Measurements from ENCODE around the gene RSL1D1.
A peak's percentile ranks its signal among the peaks of the same experiment; 100 is the strongest.
"Not testable (repeated sequence)": the region's sequence is repeated elsewhere in the genome, so short reads cannot be mapped to it uniquely, and the experiment has no call there.

RSL1D1 gene

DNA sequence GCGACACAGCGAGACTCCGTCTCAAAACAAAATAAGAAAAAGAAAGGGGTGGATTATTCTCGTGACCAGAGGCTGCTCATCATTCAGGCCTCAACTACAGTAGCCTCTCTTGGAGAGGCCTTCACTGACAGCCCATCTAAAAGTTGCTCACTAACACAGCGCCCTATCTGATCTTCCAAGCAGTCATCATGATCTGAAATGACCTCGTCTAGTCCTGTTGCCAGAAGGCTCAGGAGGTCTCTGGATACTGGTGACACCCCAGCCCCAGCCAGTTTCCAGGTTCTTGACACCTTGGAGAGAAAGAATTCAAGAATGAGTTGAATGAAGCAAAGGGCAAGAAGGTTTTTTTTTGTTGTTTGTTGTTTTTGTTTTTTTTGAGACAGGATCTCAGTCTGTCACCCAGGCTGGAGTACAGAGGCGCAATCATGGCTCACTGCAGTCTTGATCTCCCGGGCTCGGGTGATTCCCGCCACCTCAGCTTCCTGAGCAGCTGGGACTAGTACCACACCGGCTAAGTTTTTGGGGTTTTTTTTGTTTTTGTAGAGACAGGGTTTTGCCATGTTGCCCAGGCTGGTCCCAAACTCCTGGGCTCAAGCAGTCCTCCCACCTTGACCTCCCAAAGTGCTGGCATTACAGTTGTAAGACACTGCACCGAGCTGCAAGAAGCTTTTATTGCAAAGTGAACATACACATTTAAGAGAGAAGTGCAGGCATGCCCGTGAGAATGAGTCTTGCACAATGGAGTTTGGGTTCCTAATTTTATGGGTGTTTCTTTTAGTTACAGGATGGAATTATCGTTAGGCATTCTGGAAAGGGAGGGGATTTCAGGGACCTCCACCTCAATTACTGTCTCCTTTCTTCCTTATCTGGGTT lies 51.6 kb downstream of the RSL1D1 start:
- DNase-seq (ENCODE audit: insufficient read length, low spot score) (no peak), FAIRE-seq (no peak)

DNA sequence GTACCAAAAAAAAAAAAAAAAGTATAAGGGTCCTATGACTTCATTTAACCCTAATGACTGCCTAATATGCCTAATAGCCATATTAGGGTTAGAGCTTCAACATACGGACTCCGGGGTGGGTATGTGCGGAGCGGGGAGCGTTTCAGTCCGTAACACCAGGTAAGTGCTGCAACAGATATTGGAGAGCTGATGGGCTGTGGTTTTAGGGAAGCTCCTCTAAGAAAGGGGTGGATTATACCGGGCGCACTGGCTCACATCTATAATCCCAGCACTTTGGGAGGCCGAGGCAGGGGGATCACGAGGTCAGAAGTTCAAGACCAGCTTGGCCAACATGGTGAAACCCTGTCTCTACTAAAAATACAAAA lies 52.3 kb downstream of the RSL1D1 start:
- DNase-seq (ENCODE audit: insufficient read length, low spot score), result no peak
- no peak for FAIRE-seq

DNA sequence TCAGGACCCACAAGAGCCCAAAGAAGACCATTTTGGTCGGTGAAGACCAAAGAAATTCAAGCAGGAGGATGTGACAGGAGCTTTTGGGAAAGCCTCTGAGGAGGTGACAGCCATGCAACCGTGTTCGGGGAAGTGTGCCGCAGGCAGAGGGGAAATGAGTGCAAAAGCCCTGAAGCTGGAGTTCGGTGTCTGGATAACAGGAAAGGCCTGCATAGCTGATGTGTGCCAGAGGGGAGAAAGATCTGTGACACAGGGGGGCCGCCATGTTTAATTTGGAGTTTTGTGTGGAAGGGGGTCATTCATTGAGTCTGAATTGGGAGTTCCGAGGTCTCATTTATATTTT lies 53.4 kb downstream of the RSL1D1 start:
- DNase-seq (ENCODE audit: insufficient read length, low spot score), result no peak
- FAIRE-seq, result no peak

DNA sequence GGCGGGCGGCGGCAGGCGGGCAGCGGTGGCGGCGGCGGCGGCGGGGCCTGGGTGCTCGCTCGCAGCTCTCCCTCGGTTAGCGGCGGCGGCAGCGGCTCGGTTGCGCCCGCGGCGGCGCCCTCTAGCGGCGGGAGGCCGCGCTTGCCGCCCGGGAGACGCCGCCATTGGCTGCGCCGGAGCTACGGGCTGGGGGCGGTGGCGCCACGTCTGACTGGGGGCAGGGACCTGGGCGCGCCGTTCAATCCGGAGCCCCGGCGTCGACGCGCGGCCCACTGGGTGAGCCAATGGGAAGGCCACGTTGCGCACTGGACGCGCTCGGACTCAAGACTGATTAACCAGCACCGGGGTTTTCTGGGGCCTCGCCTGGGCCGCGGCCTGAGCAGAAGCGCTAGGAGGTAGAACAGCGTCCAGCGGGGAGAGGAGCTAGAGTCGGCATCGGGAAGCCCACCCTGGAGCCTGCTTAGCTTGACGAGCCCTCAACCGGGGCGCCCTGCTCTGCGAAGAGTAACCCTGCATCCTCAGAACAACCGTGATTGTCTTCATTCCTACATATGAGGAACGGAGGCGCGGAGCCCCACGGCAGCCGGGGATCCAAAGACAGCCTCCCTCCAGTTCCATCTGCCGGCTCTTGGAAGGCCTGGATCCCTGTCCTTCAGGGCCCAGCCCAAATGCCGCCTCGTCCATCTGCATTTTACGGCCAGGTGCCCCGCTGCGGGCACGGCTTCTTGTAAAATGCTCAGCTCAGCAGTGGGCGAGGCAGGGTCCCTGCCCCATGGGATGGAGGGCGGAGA lies 54.0 kb downstream of the RSL1D1 start, which contains the start of gene ZC3H7A:
ZC3H7A (minus strand) TSS at position 93 of the 791 bp plus-strand sequence. CDS start 14,904 bp downstream, outside the sequence.
- FAIRE-seq, result peak; percentile 38

DNA sequence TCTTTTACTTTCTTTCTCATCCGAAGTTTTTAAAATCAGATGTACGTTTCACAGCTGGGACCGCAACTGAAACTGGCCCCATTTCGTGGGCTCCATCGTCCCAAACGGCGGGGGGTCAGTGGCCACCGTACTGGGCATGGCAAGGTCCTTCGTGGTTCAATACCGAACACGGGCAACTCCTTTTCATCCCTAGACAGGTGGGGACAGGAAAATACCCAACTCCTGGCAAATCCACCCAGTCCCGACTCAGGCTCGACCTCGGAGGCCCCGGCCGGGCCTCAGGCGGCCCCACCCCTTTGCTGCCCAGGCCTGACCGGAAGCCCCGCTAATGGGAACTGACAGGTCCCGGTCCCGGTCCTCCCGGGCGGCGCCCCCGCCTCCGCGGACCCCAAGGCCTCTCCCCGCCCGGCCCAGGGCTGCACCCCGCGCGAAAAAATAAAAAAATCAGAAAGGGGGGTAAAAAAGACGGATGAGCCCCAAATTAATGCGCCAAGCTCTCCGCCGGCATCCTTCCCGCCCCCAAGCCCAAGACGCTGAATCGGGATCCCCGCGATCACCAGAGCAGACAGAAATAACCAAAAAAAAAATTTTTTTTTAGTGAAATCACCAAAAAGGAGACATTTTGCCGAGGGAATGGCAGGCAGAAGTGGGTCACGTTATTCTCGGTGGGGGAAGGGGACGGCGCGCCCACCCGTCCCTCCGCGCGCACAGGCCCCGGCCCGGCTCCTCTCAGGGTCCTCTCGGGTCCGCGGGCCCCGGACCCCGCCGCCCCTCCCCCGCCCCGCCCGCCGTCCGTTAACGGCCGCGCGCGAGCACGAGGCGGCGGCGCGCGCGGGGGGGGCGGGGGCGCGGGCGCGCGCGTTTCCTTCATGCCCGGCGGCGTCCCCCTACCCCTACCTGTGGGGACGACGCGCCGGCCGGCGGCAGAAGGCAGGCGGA lies 54.8 kb downstream of the RSL1D1 start:
- no peak for FAIRE-seq
- no peak for DNase-seq (ENCODE audit: insufficient read length, low spot score)

More for the DNA sequence above, 54.0 kb downstream of the RSL1D1 start, which contains the start of gene ZC3H7A:
- DNase-seq (ENCODE audit: insufficient read length, low spot score), result peak; percentile 95

DNA sequence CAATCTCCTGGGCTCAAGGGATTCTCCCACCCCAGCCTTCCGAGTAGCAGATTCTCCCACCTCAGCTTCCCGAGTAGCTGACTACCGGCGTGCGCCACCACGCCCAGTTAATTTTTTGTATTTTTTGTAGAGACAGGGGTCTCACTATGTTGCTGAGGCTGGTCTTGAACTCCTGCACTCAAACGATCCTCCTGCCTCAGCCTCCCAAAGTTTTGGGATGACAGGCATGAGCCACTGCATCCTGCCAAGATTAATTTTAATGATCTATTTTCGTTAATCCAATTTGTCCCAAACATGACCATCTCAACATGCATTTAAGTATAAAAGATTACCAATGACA lies 55.5 kb downstream of the RSL1D1 start:
- FAIRE-seq (no peak), DNase-seq (ENCODE audit: insufficient read length, low spot score) (no peak)

DNA sequence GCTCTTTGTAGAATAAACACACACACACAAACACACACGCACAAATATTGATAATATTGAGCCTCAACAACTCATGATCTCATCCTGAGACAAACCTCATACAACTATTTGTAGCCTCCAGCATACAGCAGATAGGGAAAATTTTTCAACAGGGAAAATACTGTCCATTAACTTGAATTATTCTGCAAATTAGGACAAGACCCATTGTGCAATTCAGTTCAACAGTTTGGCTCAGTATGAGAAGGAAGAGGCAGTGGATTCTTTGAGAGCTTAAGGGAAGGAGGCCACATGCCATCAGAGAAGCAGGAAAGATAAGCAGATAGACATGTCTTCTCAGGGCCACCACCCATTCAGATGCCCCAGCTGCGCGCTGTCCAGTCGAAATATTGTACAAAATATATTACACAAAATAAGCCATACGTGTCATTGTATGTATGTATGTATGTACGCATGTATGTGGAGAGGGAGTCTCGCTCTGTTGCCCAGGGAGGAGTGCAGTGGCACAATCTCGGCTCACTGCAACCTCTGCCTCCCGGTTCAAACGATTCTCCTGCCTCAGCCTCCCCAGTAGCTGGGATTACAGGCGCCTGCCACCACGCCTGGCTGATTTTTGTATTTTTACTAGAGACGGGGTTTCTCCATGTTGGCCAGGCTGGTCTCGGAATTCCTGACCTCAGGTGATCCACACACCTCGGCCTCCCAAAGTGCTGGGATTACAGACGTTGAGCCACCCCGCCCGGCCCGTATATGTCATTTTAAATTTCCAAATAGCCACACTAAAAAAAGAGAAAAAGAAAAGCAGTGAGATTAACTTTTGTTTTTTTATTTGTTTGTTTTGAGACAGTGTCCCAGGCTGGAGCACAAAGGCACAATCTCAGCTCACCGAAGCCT lies 56.1 kb downstream of the RSL1D1 start:
- FAIRE-seq (no peak), DNase-seq (ENCODE audit: insufficient read length, low spot score) (no peak)

DNA sequence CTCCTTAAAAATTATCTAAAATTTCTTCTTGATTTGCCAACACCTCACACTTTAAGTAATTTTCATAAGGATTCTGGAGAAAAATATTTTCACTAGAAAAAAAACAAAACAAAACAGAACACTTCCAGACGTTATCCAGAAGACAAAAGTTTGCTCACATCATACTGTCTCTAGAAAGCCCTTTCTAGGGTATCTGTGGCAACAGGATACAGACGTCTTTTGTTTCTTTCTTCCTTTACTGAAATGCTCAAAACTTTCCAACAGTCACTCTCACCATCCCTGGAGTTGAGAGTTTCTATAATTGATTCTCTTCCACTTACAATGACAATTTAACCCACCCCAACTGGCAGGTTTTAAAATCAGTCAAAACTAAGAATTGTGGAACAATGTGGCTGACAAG lies 56.9 kb downstream of the RSL1D1 start:
- FAIRE-seq (no peak), DNase-seq (ENCODE audit: insufficient read length, low spot score) (no peak)

DNA sequence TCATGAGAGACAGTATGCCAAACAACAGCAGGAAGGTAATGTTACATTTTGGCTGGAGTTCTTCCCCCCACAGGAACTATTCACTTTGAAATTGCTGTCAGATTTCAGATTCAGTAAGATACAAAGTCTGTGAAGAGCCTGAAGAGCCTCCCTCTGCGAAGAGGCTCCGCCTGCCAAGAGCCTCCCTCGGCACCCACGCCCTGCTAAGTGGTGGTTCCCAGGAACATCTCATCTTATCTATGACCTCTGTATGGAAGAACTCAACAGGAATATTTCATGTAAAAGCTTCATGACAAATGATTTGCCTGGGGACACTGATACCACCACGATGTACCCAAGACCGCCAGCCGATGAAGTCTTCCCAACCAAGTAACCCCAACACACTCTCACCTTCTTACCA lies 57.5 kb downstream of the RSL1D1 start:
- DNase-seq (ENCODE audit: insufficient read length, low spot score), result no peak

DNA sequence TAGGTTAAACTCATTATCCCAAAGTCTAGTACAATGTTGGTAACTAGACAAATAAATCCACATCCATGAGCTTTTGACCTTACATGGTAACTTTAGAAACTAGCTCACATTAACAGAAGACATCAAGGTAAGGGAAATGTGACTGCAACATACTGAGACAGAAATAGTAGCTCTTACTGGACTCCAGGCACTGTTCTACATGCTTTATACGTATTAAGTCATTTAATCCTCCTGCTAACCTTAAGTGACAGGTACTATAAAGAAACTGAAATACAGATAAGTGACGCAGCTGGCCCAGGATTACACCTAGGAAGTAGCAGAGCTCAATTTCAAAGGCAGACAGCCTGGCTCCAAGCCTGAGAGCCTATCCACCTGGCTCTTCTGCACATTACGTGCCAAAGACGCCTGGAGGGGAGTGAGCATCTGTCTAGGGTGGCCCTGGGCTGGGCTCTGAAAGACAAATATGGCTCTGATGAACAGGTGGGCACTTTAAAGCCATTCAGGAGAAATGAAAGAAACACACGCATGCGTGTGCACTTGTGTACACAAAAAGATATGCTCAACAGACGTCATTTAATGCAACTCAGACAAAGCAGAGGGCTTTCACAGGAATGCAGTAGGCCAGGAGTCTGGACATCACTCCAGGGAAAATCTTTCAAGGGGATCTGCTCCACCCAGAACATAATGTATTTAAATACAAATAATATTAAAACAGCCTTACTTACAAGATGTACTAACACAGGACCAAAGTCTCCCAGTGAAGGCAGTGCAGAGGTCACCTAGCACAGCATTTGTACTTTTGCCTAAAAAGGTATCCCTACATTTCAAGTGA lies 58.7 kb downstream of the RSL1D1 start:
- no peak for DNase-seq (ENCODE audit: insufficient read length, low spot score)
- no peak for FAIRE-seq

More for the DNA sequence above, 57.5 kb downstream of the RSL1D1 start:
- FAIRE-seq, result no peak

DNA sequence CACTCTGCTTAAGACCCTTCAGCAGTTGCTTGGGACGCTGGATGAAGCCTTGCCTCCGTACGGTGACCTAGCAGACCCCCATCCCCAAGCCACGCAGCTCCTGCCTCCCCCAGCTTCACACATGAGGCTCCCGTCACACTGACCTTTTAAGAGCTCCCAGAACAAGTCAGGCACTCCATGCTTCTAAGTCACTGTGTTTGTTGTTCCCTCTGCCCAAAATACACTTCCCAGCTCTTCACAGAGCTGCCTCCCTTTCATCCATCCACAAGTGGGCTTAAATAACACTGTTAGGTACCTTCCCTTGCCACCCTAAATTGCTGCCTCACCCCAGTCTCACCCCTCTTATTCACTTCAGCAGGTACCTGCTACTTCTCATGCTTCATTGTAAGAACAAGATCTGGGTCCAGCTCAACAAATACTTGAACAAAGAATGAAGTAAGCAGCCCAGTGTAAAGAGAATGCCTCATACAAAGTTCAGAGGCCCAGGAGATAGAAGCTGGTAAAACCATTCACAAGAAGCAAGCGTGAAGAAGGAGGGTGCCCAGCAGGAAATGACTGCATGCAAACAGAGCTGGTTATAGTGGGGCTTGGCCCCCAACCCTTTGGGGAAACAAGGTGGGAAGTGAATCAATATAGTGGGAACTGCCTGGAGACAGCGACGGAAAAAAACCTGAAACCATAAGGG lies 60.1 kb downstream of the RSL1D1 start:
- no peak for DNase-seq (ENCODE audit: insufficient read length, low spot score)
- no peak for FAIRE-seq

DNA sequence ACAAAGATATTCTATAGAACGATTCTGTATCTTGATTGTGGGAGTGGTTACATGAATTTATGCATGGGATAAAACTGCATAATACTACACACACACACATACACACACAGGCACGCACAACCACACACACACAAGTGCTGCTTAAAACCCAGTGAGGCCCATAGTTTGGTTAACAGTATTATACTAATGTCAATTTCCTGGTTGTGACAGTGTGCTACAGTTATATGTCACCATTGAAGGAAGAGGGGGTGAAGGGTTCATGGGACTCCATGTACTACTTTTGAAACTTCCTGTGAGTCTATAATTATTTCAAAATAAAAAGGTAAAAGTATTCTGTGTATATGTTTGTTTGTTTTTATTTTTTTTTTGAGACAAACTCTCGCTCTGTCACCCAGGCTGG lies 62.4 kb downstream of the RSL1D1 start:
- no peak for FAIRE-seq
- DNase-seq (ENCODE audit: insufficient read length, low spot score), result no peak

DNA sequence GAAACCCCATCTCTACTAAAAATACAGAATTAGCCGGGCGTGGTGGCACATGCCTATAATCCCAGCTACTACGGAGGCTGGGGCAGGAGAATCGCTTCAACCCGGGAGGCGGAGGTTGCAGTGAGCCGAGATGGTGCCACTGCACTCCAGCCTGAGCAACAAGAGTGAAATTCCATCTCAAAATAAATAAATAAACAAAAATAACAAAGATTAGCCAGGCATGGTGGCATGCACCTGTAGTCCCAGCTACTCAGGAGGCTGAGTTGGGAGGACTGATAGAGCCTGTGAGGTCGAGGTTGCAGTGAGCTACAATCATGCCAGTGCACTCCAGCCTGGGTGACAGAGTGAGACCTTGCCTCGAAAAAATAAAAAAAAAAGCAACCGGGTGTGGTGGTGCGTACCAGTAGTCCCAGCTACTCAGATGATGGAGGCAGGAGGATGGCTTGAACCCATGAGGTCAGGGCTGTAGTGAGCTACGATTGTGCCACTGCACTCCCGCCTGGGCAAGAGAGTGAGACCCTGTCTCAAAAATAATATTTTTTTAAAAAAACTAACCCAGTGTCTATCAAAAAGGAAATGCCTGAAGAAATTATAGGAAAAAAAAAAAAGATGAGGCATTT lies 66.3 kb downstream of the RSL1D1 start:
- DNase-seq (ENCODE audit: insufficient read length, low spot score); FAIRE-seq: not testable (repeated sequence)

DNA sequence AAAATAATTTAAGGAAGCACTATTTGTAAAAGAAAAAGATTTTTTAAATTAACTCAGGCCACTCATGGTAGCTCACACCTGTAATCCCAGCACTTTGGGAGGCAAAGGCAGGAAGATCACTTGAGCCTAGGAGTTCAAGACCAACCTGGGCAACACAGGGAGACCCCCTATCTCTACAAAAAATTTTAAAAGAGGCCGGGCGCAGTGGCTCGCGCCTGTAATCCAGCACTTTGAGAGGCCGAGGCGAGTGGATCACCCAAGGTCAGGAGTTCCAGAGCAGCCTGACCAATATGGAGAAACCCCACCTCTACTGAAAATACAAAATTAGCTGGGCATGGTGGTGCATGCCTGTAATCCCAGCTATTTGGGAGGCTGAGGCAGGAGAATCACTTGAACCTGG lies 67.0 kb downstream of the RSL1D1 start:
- FAIRE-seq; DNase-seq (ENCODE audit: insufficient read length, low spot score): not testable (repeated sequence)

DNA sequence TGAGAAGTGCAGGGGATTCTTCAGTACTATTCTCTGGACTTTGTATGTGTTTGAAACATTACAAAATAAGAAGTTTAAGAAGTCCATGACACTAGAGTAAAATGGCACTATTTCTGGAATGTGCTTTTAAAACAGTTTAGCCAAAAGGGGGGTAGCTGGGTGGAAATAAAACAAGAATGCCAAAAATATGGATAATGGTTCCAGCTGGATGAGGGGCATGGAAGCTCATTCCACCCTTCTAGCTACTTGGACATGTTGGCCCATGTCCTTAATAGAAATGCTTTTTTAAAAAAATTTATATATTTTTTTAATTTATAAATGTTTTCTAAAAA lies 67.3 kb downstream of the RSL1D1 start:
- DNase-seq (ENCODE audit: insufficient read length, low spot score) (no peak), FAIRE-seq (no peak)
